NOMO-1 treated with DMSO at 0.1 percent for 48 hours (cell line): ENCODE data around the gene IPO13.

ENCODE experiments used
- DNase-seq: peaks from one replicate; lab custom pipeline; 2025; ENCODE audit not compliant: unreplicated experiment; lab: John Stamatoyannopoulos, UW

The IPO13 gene

GRCh38 chr1:43947874-43948437 is 1.2 kb downstream of the IPO13 start:
- no peak for DNase-seq

- no peak for DNase-seq
Measured at GRCh38 chr1:43949678-43950077, 2.9 kb downstream of the IPO13 start.

- no peak for DNase-seq
Measured at GRCh38 chr1:43951021-43951985, 4.6 kb downstream of the IPO13 start.

GRCh38 chr1:43952731-43953346 is 6.1 kb downstream of the IPO13 start:
- no peak for DNase-seq

GRCh38 chr1:43953361-43953760 is 6.6 kb downstream of the IPO13 start:
- DNase-seq, result no peak

GRCh38 chr1:43954036-43954435 is 7.3 kb downstream of the IPO13 start:
- DNase-seq, result no peak

- no peak for DNase-seq
Measured at GRCh38 chr1:43956234-43956633, 9.5 kb downstream of the IPO13 start.

GRCh38 chr1:43957407-43958040 is 10.8 kb downstream of the IPO13 start:
- DNase-seq, result no peak

GRCh38 chr1:43958351-43959255 is 11.9 kb downstream of the IPO13 start:
- DNase-seq, result no peak

- no peak for DNase-seq
Measured at GRCh38 chr1:43960798-43961197, 14.0 kb downstream of the IPO13 start.

GRCh38 chr1:43961692-43962091 is 14.9 kb downstream of the IPO13 start:
- no peak for DNase-seq

GRCh38 chr1:43962324-43962723 is 15.6 kb downstream of the IPO13 start:
- DNase-seq, result no peak

- no peak for DNase-seq
Measured at GRCh38 chr1:43963006-43963405, 16.3 kb downstream of the IPO13 start.

GRCh38 chr1:43963890-43964289 is 17.1 kb downstream of the IPO13 start:
- no peak for DNase-seq

GRCh38 chr1:43965316-43965715 is 18.6 kb downstream of the IPO13 start:
- DNase-seq, result no peak

- peak; percentile 11 for DNase-seq
Measured at GRCh38 chr1:43968348-43968948, 21.7 kb downstream of the IPO13 start.

GRCh38 chr1:43969416-43969745 is 22.6 kb downstream of the IPO13 start:
- DNase-seq, result no peak

GRCh38 chr1:43969746-43970466 is 23.2 kb downstream of the IPO13 start, which contains the start of gene DPH2:
Gene DPH2 (plus strand): TSS chr1:43970010. CDS start chr1:43970176, 166 bp downstream.
- DNase-seq, result peak; percentile 97

- DNase-seq, result no peak
Measured at GRCh38 chr1:43970502-43970901, 23.8 kb downstream of the IPO13 start.
